Ovary (tissue), 3 donors: ENCODE measurements around the gene PPP2R2B.

ENCODE experiments used
- EP300 ChIP-seq: sonication (generic); formaldehyde crosslinking; IDR thresholded peaks from one replicate; pipeline ENCODE4 v1.6.1; 2017; ENCODE audit warnings: antibody characterized with exemption
- POLR2A ChIP-seq: fragments of 450-650 bp; IDR thresholded peaks from one replicate; pipeline ENCODE4 v1.6.1; 2017; ENCODE audit warnings: antibody characterized with exemption, mild to moderate bottlenecking, moderate library complexity
- TF ChIP-seq, protein P1 (sequence below), 3 donors: fragments of 450-650 bp in 2 of 3; fragments of 200-600 bp in 1 of 3; IDR thresholded peaks; one replicate each; pipeline versions ENCODE4 v1.5.1 to v1.8.0; 2016 to 2022; ENCODE audit warnings: antibody characterized with exemption in 3 of 3, mild to moderate bottlenecking in 1 of 3
- donor health status: DM: no; HTN: no; CAD: no.

GRCh38 chr5:146910239-146910638 is 31.7 kb upstream of the PPP2R2B start:
- TF ChIP-seq, protein P1, sequence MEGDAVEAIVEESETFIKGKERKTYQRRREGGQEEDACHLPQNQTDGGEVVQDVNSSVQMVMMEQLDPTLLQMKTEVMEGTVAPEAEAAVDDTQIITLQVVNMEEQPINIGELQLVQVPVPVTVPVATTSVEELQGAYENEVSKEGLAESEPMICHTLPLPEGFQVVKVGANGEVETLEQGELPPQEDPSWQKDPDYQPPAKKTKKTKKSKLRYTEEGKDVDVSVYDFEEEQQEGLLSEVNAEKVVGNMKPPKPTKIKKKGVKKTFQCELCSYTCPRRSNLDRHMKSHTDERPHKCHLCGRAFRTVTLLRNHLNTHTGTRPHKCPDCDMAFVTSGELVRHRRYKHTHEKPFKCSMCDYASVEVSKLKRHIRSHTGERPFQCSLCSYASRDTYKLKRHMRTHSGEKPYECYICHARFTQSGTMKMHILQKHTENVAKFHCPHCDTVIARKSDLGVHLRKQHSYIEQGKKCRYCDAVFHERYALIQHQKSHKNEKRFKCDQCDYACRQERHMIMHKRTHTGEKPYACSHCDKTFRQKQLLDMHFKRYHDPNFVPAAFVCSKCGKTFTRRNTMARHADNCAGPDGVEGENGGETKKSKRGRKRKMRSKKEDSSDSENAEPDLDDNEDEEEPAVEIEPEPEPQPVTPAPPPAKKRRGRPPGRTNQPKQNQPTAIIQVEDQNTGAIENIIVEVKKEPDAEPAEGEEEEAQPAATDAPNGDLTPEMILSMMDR (IDR thresholded peaks at IDR 0.05), result no peak
- TF ChIP-seq POLR2A (no peak), EP300 (no peak)
